ENCODE results near the gene FRMD8.

DNA sequence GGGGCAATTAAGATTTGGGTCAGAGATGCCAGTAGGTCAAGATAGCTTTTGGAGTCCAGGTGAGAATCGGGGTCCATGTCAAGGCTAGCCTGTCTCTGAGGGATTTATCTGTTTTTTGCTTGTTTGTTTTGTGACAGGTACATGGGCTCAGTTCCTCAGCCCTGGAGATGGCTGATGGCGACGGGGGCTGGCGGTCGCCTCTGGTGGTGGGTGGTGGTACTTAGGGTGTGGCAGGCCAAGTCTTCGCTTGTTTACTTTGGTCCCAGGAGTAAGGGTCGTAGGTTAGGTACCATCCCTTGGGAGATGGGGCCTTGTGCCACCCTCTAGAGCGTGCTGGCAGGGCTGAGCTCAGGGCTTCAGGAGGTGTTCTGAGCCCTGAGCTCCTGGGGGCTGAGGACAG, 8.7 kb upstream of the FRMD8 start:
- TF ChIP-seq, protein P1, sequence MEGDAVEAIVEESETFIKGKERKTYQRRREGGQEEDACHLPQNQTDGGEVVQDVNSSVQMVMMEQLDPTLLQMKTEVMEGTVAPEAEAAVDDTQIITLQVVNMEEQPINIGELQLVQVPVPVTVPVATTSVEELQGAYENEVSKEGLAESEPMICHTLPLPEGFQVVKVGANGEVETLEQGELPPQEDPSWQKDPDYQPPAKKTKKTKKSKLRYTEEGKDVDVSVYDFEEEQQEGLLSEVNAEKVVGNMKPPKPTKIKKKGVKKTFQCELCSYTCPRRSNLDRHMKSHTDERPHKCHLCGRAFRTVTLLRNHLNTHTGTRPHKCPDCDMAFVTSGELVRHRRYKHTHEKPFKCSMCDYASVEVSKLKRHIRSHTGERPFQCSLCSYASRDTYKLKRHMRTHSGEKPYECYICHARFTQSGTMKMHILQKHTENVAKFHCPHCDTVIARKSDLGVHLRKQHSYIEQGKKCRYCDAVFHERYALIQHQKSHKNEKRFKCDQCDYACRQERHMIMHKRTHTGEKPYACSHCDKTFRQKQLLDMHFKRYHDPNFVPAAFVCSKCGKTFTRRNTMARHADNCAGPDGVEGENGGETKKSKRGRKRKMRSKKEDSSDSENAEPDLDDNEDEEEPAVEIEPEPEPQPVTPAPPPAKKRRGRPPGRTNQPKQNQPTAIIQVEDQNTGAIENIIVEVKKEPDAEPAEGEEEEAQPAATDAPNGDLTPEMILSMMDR (IDR thresholded peaks at IDR 0.05; ENCODE audit: extremely low read depth in 1 of 2, insufficient read depth in 1 of 2, low read depth in 1 of 2, low read length in 2 of 2), result no peak
- no peak for TF ChIP-seq POLR2A (IDR thresholded peaks at IDR 0.05; ENCODE audit: low read depth, low read length)
